ENCODE measurements around the gene CROCC2. TPM values are rescaled to one million over a fixed set of nuclear protein-coding genes. Genes with fewer than 3 reads are reported as not detected.

Gene CROCC2
- total RNA-seq, 1 donor from 2014 or later: not detected

DNA sequence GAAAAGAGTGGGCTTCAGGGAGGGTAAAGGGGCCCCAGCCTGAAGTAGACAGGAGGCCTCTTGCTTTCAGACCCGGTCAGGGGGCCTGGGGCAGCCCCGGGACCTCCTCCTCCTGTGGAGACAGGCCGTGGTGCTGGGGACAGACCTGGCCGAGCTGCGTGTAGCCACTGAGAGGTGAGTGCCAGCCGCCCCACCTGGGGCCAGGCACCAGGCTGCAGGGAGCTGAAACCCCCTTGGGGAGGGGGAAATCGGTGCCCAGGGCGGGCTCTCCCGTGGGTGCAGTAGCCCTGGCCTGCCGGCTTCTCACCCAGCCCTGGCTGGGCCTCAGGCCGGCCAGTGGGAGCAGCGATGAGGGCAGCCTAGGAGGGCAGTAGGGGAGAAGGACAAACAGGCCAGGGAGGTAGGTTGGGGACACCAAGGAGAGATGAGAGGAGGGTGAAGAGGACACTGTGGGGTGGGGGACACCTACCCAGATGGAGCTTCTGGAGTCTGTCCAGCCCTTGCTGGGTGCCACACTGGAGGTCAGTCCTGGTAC is 24.0 kb downstream of the CROCC2 start:
- H3K4me3 ChIP-seq (ENCODE audit: low read depth, low read length): no peak overlapping the region
- TF ChIP-seq, protein P1, sequence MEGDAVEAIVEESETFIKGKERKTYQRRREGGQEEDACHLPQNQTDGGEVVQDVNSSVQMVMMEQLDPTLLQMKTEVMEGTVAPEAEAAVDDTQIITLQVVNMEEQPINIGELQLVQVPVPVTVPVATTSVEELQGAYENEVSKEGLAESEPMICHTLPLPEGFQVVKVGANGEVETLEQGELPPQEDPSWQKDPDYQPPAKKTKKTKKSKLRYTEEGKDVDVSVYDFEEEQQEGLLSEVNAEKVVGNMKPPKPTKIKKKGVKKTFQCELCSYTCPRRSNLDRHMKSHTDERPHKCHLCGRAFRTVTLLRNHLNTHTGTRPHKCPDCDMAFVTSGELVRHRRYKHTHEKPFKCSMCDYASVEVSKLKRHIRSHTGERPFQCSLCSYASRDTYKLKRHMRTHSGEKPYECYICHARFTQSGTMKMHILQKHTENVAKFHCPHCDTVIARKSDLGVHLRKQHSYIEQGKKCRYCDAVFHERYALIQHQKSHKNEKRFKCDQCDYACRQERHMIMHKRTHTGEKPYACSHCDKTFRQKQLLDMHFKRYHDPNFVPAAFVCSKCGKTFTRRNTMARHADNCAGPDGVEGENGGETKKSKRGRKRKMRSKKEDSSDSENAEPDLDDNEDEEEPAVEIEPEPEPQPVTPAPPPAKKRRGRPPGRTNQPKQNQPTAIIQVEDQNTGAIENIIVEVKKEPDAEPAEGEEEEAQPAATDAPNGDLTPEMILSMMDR (conservative IDR thresholded peaks at IDR 0.05; ENCODE audit: low read depth, low read length): no peak
- no peak for DNase-seq (ENCODE audit: low read depth)

DNA sequence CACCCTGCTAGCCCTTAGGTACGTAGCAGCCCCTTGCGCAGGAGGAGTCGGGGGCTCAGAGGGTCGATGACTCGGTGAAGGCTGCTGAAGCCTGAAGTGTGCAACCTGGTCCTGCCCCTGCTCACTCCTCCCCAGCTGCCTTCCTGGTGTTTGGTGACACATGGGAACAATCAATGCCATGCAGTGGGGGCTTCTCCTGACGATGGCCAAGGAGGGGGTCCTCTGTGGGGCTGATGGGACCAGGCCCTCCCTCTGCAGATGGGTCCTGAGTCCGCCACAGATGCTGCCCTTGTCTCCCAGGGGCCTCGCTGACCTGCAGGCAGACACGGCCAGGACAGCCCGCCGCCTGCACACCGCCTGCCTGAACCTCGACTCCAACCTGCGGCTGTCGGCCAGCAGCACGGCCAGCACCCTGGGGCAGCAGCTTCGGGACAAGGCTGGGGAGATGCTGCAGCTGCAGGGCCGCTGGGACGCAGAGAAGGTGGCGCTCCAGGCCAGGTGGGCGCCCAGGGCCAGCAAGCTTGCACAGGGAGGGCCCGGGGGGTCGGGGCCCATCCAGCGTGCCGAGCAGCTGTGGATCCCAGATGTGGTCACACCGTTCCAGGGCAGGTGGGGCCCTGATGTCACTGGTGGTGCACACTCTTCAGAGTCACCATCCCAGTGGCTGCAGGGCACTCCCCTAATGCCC is 24.6 kb downstream of the CROCC2 start:
- no peak for DNase-seq (ENCODE audit: low read depth)
- H3K4me3 ChIP-seq (ENCODE audit: low read depth, low read length): no peak overlapping the region
- TF ChIP-seq, protein P1 (conservative IDR thresholded peaks at IDR 0.05; ENCODE audit: low read depth, low read length): no peak

DNA sequence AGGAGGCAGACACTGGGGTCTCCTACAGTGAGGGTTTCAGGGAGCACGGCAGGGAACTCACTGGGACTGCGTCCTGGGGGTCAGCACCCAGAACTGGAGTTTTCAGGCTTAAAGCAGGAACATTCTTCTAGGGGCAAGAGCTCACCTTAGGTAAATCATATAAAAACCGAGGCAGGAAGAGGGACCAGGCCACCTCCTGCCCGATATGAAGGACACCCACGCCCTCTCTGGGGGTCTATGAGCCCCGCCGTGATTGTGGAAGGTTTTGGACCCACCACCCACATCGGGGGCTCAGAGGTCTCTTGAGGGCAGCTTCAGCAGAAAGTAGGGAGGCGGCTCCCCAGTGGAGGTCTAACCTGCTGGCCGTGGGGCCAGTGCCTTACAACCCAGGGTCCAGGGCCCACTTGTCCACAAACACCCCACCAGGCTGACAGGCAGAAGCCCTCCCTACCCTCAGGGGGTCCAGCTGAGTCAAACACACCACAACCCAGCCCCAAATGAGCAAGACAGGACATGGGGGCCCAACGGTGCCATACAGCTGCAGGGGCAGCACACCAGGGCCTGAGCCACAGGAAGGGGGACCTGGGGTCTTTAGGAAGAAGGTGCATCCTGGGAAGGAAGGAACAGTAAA is 25.3 kb downstream of the CROCC2 start:
- DNase-seq (ENCODE audit: low read depth): no peak
- H3K4me3 ChIP-seq (ENCODE audit: low read depth, low read length): no peak overlapping the region
- TF ChIP-seq, protein P1 (conservative IDR thresholded peaks at IDR 0.05; ENCODE audit: low read depth, low read length): no peak

DNA sequence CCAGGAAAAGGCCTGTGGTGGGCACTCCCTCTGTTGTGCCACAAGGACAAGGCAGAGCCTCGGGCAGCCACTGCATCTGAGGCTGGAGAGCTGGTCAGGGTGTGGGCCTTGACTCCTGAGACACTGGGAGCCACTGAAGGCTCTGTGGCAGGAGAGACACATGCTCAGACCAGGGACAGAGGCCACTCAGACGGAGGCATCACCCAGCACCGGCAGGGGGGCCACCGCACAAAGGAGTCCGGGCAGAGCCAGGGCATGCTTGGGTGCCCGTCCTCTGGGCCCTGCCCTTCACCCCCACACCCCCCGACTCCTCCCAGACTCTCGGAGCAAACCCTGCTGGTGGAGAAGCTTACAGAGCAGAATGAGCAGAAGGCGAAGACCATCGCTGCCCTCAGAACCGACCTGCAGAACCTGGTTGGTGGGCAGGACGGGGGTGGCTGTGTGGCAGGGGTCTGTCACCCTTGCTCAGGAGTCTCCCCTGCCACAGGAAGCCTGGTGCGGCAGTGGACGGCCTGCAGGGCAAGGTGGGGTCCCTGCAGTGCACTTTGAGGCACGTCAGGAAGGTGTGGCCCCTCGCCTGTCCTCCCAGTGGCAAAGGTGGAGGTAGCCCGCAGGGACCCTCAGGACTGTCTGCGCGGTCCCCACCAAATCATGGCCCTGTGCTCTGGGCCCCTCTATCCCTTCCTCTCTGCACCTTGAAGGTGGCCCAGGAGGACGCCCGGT is 26.0 kb downstream of the CROCC2 start:
- TF ChIP-seq, protein P1 (conservative IDR thresholded peaks at IDR 0.05; ENCODE audit: low read depth, low read length): no peak
- DNase-seq (ENCODE audit: low read depth): no peak
- H3K4me3 ChIP-seq (ENCODE audit: low read depth, low read length): no peak overlapping the region

DNA sequence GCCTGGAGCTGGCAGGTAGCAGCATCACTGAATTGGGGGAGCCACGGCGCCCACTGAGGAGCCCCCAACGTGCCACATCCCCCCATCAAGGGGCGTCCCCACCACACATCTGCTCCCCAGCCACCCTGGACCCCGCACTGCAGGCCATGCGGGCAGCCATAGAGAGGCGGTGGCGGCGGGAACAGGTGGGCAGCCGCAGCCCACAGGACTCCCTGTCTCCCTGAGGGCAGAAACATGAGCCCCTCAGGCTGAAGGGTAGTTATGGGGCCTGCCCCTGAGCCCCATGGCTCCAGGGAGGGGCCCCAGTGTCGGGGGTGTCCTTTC is 26.6 kb downstream of the CROCC2 start:
- TF ChIP-seq, protein P1 (conservative IDR thresholded peaks at IDR 0.05; ENCODE audit: low read depth, low read length): no peak
- H3K4me3 ChIP-seq (ENCODE audit: low read depth, low read length): no peak overlapping the region
- DNase-seq (ENCODE audit: low read depth): no peak

DNA sequence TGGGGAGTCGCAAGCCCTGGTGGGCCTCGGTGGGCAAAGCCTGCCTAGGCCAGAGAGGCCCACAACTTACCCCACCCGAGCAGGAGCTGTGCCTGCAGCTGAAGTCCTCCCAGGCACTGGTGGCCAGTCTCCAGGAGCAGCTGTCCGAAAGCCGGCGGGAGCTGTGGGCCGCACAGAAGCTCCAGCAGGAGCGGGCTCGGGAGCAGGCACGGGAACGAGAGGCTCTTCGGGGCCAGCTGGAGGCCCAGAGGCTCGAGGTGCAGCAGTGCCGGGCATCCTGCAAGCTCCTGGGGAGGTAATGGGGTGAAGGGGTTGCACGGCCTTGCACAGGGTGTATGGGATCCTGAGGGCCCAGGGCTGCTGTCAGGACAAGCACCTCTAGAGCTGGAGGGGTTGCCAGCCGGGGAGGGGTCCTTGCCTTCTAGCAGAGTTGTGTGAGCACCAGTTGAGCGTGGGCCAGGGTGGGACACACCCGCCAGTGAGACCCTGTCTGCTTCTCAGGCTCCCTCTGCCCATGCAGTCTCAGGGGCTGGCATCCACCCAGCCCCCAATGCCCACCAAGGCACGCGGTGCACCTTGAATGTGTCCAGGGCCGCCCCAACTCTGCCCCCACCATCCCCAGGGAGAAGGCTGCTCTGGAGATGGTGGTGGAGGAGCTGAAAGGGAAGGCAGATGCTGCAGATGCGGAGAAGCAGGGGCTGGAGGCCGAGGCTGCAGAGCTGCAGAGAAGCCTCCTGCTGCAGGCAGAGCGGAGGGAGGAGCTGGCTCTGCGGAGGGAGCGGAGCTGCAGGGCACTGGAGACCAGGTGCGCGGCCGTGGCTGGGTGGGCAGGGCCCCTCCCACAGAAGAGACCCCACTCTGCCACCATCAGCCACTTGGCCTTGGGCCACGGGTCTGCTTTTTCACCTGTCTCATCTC is 27.2 kb downstream of the CROCC2 start:
- TF ChIP-seq, protein P1 (conservative IDR thresholded peaks at IDR 0.05; ENCODE audit: low read depth, low read length): no peak
- DNase-seq (ENCODE audit: low read depth): no peak
- no peak overlapping the region for H3K4me3 ChIP-seq (ENCODE audit: low read depth, low read length)
